Measurements from ENCODE around the gene CALHM3. TPM values are rescaled to one million over a fixed set of nuclear protein-coding genes. Genes with fewer than 3 reads are reported as not detected.

Gene CALHM3
- total RNA-seq, 4 donors from 2014 or later = not detected

GRCh38 chr10:103497161-103497915 is 18.3 kb upstream of the CALHM3 start:
- no peak overlapping the region for H3K4me3 ChIP-seq
- TF ChIP-seq POLR2A (IDR thresholded peaks at IDR 0.05) (no peak), POLR2AphosphoS5 (IDR thresholded peaks at IDR 0.05) (no peak), CTCF (IDR thresholded peaks at IDR 0.05) (no peak), EP300 (IDR thresholded peaks at IDR 0.05) (no peak)
- H3K9me3 ChIP-seq = no peaks in the 10 kb centered on the region
- peaks cover 61% of the 10 kb centered on the region for H3K27me3 ChIP-seq
- DNase-seq (ENCODE audit: low spot score in 2 of 2) = no peak
- H3K27ac ChIP-seq = no peak overlapping the region
- H3K36me3 ChIP-seq = no peaks in the 10 kb centered on the region
- H3K4me1 ChIP-seq = peaks cover 17% of the 10 kb centered on the region
- 87% methylated on average over 8 of the region's 8 CpGs for WGBS

GRCh38 chr10:103495321-103495720 is 16.3 kb upstream of the CALHM3 start:
- Histone ChIP-seq H3K4me1 (peaks cover 17% of the 10 kb centered on the region), H3K36me3 (no peaks in the 10 kb centered on the region), H3K27me3 (peaks cover 56% of the 10 kb centered on the region), H3K9me3 (no peaks in the 10 kb centered on the region), H3K4me3 (no peak overlapping the region), H3K27ac (no peak overlapping the region)
- no peak for DNase-seq (ENCODE audit: low spot score in 2 of 2)
- TF ChIP-seq EP300 (IDR thresholded peaks at IDR 0.05) = no peak
- TF ChIP-seq POLR2A (IDR thresholded peaks at IDR 0.05) = no peak
- TF ChIP-seq POLR2AphosphoS5 (IDR thresholded peaks at IDR 0.05) = no peak
- TF ChIP-seq CTCF (IDR thresholded peaks at IDR 0.05) = no peak
- WGBS = 88% methylated on average over 3 of the region's 3 CpGs

GRCh38 chr10:103493916-103494877 is 15.2 kb upstream of the CALHM3 start:
- Histone ChIP-seq H3K36me3 (no peaks in the 10 kb centered on the region), H3K4me1 (peaks cover 17% of the 10 kb centered on the region), H3K9me3 (no peaks in the 10 kb centered on the region), H3K4me3 (peak overlapping the region; percentile 62), H3K27ac (no peak overlapping the region), H3K27me3 (peaks cover 47% of the 10 kb centered on the region)
- DNase-seq (ENCODE audit: low spot score in 2 of 2) = no peak
- 3% methylated on average over 21 of the region's 92 CpGs for WGBS
- TF ChIP-seq POLR2A (IDR thresholded peaks at IDR 0.05) = no peak
- TF ChIP-seq POLR2AphosphoS5 (IDR thresholded peaks at IDR 0.05) = no peak
- TF ChIP-seq CTCF (IDR thresholded peaks at IDR 0.05) = no peak
- no peak for TF ChIP-seq EP300 (IDR thresholded peaks at IDR 0.05)

- peaks cover 47% of the 10 kb centered on the region for H3K27me3 ChIP-seq
- TF ChIP-seq EP300 (IDR thresholded peaks at IDR 0.05) (no peak), POLR2A (IDR thresholded peaks at IDR 0.05) (no peak), POLR2AphosphoS5 (IDR thresholded peaks at IDR 0.05) (no peak), CTCF (IDR thresholded peaks at IDR 0.05) (no peak)
- no peaks in the 10 kb centered on the region for H3K36me3 ChIP-seq
- 10% methylated on average over 14 of the region's 65 CpGs for WGBS
- no peaks in the 10 kb centered on the region for H3K9me3 ChIP-seq
- no peak for DNase-seq (ENCODE audit: low spot score in 2 of 2)
- H3K4me1 ChIP-seq = peaks cover 17% of the 10 kb centered on the region
- peak within 1 kb of the TSS; percentile 62 for H3K4me3 ChIP-seq
- H3K27ac ChIP-seq = no peak within 1 kb of the TSS
Observed at GRCh38 chr10:103493362-103493915, 14.4 kb upstream of the CALHM3 start, which contains the start of gene NEURL1. TSS of gene NEURL1 (plus strand) at chr10:103493705. CDS start at chr10:103494388, 683 bp downstream.
